ENCODE measurements around the gene TENM3. TPM values are rescaled to one million over a fixed set of nuclear protein-coding genes. Genes with fewer than 3 reads are reported as not detected.

Gene TENM3
- total and polyA plus RNA-seq, 10 of the 15 experiments (the other 5 are each of a cell fraction or from before 2014, with no cell fraction given), result 0.01 to 1.7 (median 0.08) TPM; not detected in 2

DNA sequence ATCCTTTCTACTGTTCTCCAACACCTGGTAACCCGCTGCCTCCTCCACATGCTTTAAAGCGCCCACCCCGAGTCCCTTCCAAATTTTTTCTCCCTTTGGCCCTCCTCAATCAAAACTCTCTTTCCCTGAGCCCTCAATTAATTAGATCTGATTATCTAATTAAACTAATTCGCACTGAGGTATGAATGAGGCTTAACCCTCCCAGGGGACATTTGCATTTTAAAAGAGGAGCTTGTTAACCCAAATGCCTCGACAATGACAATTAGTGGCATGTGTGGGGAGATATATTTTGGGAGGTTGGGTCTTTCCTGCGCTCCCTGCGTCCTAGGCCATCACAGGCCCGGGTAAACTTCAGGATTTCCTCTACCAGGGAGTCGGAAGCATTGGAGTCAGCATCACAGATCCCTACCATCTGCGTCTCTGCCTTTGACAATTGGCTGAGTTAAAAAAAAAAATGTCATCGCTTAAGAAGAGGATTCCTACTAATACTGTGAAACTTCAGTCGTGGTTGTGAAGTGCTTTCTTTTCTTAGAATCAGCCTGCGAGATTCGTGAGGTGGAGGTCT is 50.6 kb downstream of the TENM3 start:
- ChIA-PET SMC1A (ENCODE audit: uncharacterized antibody, unreplicated experiment) (no interaction called here), CTCF (no interaction called here), RAD21 (ENCODE audit: unreplicated experiment) (no interaction called here), POLR2A (no interaction called here)
- Histone ChIP-seq H3K9me3 (replicated peaks; ENCODE audit: control insufficient read depth, insufficient read depth, low read length) (no peaks in the 10 kb centered on the region), H3K36me3 (ENCODE audit: control insufficient read depth in 2 of 2, insufficient read depth in 2 of 2, low read length in 1 of 2) (no peaks in the 10 kb centered on the region), H3K27ac (ENCODE audit: control insufficient read depth, insufficient read depth) (no peak overlapping the region), H2AFZ (ENCODE audit: control insufficient read depth, low read depth, low read length) (no peak overlapping the region), H4K20me1 (ENCODE audit: control insufficient read depth, insufficient read depth) (no peaks in the 10 kb centered on the region), H3K4me3 (no peak overlapping the region), H3K79me2 (ENCODE audit: control insufficient read depth, insufficient read depth, low read length) (no peaks in the 10 kb centered on the region), H3K4me2 (ENCODE audit: control insufficient read depth, insufficient read depth) (no peak overlapping the region), H3K27me3 (replicated peaks in 1 of 2; ENCODE audit: control insufficient read depth in 2 of 2, insufficient read depth in 2 of 2, low read length in 1 of 2) (no peaks in the 10 kb centered on the region), H3K9ac (ENCODE audit: control insufficient read depth, insufficient read depth, low read length) (no peak overlapping the region), H3K4me1 (ENCODE audit: control insufficient read depth, insufficient read depth, low read length) (no peaks in the 10 kb centered on the region)
- ATAC-seq, result no peak
- intact Hi-C loops (cut with micrococcal nuclease; ENCODE audit: unreplicated experiment) (no loop called here), in situ Hi-C loops (cut with MboI) (no loop called here)
- WGBS (ENCODE audit: insufficient coverage, insufficient replicate concordance, low lambda C conversion rate, missing lambda C conversion rate), result 13% methylated on average over 14 of the region's 14 CpGs
- no peak for FAIRE-seq
- BruUV-seq (replicated peaks), result no TSS peak
- TF ChIP-seq BCL3 (IDR thresholded peaks at IDR 0.05; ENCODE audit: borderline replicate concordance, insufficient read depth, low read depth, low read length, poor library complexity, severe bottlenecking) (no peak), SKIL (IDR thresholded peaks at IDR 0.05; ENCODE audit: low read depth, poor library complexity, severe bottlenecking) (no peak), EZH2 (IDR thresholded peaks at IDR 0.05; ENCODE audit: borderline replicate concordance, control insufficient read depth, low read depth, low read length) (no peak), RUNX3 (IDR thresholded peaks at IDR 0.05; ENCODE audit: low read length) (no peak), FOXM1 (IDR thresholded peaks at IDR 0.05; ENCODE audit: low read depth, low read length) (no peak), ZBTB40 (IDR thresholded peaks at IDR 0.05; ENCODE audit: borderline replicate concordance) (no peak), ZNF622 (IDR thresholded peaks at IDR 0.05) (no peak)
- TF ChIP-seq, protein P1, sequence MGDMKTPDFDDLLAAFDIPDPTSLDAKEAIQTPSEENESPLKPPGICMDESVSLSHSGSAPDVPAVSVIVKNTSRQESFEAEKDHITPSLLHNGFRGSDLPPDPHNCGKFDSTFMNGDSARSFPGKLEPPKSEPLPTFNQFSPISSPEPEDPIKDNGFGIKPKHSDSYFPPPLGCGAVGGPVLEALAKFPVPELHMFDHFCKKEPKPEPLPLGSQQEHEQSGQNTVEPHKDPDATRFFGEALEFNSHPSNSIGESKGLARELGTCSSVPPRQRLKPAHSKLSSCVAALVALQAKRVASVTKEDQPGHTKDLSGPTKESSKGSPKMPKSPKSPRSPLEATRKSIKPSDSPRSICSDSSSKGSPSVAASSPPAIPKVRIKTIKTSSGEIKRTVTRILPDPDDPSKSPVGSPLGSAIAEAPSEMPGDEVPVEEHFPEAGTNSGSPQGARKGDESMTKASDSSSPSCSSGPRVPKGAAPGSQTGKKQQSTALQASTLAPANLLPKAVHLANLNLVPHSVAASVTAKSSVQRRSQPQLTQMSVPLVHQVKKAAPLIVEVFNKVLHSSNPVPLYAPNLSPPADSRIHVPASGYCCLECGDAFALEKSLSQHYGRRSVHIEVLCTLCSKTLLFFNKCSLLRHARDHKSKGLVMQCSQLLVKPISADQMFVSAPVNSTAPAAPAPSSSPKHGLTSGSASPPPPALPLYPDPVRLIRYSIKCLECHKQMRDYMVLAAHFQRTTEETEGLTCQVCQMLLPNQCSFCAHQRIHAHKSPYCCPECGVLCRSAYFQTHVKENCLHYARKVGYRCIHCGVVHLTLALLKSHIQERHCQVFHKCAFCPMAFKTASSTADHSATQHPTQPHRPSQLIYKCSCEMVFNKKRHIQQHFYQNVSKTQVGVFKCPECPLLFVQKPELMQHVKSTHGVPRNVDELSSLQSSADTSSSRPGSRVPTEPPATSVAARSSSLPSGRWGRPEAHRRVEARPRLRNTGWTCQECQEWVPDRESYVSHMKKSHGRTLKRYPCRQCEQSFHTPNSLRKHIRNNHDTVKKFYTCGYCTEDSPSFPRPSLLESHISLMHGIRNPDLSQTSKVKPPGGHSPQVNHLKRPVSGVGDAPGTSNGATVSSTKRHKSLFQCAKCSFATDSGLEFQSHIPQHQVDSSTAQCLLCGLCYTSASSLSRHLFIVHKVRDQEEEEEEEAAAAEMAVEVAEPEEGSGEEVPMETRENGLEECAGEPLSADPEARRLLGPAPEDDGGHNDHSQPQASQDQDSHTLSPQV (IDR thresholded peaks at IDR 0.05), result no peak
- no peak for DNase-seq (ENCODE audit: low read depth, low spot score)

Data from GM12878 (cell line).